Testis (tissue), 3 donors: ENCODE measurements around the gene MTF1. TPM values are rescaled to one million over a fixed set of nuclear protein-coding genes. Genes with fewer than 3 reads are reported as not detected.

Experiments
- DNase-seq: peaks from one replicate; pipeline ENCODE4 v3.0.0-alpha.2; 2019
- H3K27ac ChIP-seq, 2 donors: fragments of 200-600 bp; sonication (generic); one replicate each; pipeline ENCODE4 v1.5.1; 2019
- H3K27me3 ChIP-seq: fragments of 200-600 bp; sonication (generic); one replicate; pipeline ENCODE4 v1.5.1; 2019
- H3K36me3 ChIP-seq: fragments of 200-600 bp; sonication (generic); one replicate; pipeline ENCODE4 v1.5.1; 2017; ENCODE audit warnings: low read depth; ENCODE audit errors: missing control alignments
- H3K4me1 ChIP-seq: fragments of 200-600 bp; sonication (generic); one replicate; pipeline ENCODE4 v1.5.1; 2019
- H3K4me3 ChIP-seq, 2 donors: fragments of 200-600 bp; sonication (generic); one replicate each; pipeline ENCODE4 v1.5.1; 2017 to 2019
- H3K9me3 ChIP-seq: fragments of 200-600 bp; sonication (generic); one replicate; pipeline ENCODE4 v1.5.1; 2017
- POLR2A ChIP-seq: fragments of 450-650 bp; IDR thresholded peaks from one replicate; pipeline ENCODE4 v1.6.1; 2017; ENCODE audit warnings: antibody characterized with exemption, mild to moderate bottlenecking, moderate library complexity
- WGBS, 2 donors: methylation state at CpG; one replicate each; pipeline ENCODE4 v1.1.5; 2018; 5-methylcytosine and 5-hydroxymethylcytosine counted together
- intact Hi-C: fragments of 100-400 bp; cut with DNase I; formaldehyde crosslinking; loops from one replicate; pipeline ENCODE4 v1.15.1; 2023; ENCODE audit warnings: low total_unique reads
- polyA plus RNA-seq: library from polyadenylated mRNA; stranded (reverse); fragments of 350-450 nt; fragmentation: Illumina TruSeq; extraction: RNeasy Lipid Tissue Mini Kit (QIAGEN cat#74804); gene quantifications from one replicate; pipeline ENCODE4 v1.2.3, GENCODE V29; 2014; ENCODE audit warnings: low read depth, low replicate concordance; ENCODE audit not compliant: insufficient read depth
- total RNA-seq, 2 donors: library from RNA; depleted of rRNA; stranded (reverse); fragments of >200 nt; gene quantifications; one replicate each; pipeline ENCODE4 v1.2.3, GENCODE V29; 2016
- TF ChIP-seq, protein P1 (sequence below), 3 experiments: fragments of 450-650 bp in 2 of 3; fragments of 200-600 bp in 1 of 3; sonication (generic) in 1 of 3; IDR thresholded peaks; one replicate each; pipeline ENCODE4 v1.5.1; 2016 to 2019; ENCODE audit warnings: antibody characterized with exemption in 3 of 3, mild to moderate bottlenecking in 2 of 3, moderate library complexity in 1 of 3

MTF1 gene
- total and polyA plus RNA-seq, 3 donors from 2014 or later: 12.8 to 35.9 (median 16.8) TPM

GRCh38 chr1:37825506-37825905, 33.9 kb downstream of the MTF1 start:
- Histone ChIP-seq H3K36me3 (no peaks in the 10 kb centered on the region), H3K27me3 (no peaks in the 10 kb centered on the region), H3K4me1 (no peaks in the 10 kb centered on the region), H3K27ac (no peak overlapping the region), H3K4me3 (no peak overlapping the region), H3K9me3 (no peaks in the 10 kb centered on the region)
- 74 to 88% methylated on average over 2 of the region's 2 CpGs for WGBS, 2 donors
- no peak for DNase-seq
- no peak for TF ChIP-seq POLR2A
- TF ChIP-seq, protein P1, sequence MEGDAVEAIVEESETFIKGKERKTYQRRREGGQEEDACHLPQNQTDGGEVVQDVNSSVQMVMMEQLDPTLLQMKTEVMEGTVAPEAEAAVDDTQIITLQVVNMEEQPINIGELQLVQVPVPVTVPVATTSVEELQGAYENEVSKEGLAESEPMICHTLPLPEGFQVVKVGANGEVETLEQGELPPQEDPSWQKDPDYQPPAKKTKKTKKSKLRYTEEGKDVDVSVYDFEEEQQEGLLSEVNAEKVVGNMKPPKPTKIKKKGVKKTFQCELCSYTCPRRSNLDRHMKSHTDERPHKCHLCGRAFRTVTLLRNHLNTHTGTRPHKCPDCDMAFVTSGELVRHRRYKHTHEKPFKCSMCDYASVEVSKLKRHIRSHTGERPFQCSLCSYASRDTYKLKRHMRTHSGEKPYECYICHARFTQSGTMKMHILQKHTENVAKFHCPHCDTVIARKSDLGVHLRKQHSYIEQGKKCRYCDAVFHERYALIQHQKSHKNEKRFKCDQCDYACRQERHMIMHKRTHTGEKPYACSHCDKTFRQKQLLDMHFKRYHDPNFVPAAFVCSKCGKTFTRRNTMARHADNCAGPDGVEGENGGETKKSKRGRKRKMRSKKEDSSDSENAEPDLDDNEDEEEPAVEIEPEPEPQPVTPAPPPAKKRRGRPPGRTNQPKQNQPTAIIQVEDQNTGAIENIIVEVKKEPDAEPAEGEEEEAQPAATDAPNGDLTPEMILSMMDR (IDR thresholded peaks at IDR 0.05): no peak
- intact Hi-C loops: no loop called here

DNA sequence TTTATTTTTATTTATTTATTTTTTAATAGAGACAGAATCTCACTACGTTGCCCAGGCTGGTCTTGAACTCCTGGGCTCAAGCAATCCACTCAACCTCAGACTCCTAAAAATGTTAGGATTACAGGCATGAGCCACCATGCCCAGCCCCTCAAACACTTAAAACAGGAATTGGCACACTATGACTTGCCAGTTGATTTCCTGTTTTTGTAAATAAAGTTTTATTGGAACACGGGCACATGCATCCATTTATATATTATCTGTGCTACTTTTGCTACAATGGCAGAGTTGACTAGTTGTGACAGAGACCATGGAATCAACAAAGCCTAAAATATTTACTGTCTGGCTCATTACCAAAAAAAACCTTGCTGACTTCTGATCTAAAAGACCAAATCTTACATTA, 35.4 kb downstream of the MTF1 start:
- Histone ChIP-seq H3K9me3 (no peaks in the 10 kb centered on the region), H3K4me1 (no peaks in the 10 kb centered on the region), H3K36me3 (no peaks in the 10 kb centered on the region), H3K27me3 (no peaks in the 10 kb centered on the region), H3K4me3 (no peak overlapping the region), H3K27ac (no peak overlapping the region)
- no peak for DNase-seq
- intact Hi-C loops: no loop called here
- 94 to 96% methylated on average over 2 of the region's 2 CpGs for WGBS, 2 donors
- no peak for TF ChIP-seq POLR2A
- TF ChIP-seq, protein P1 (IDR thresholded peaks at IDR 0.05): no peak

DNA sequence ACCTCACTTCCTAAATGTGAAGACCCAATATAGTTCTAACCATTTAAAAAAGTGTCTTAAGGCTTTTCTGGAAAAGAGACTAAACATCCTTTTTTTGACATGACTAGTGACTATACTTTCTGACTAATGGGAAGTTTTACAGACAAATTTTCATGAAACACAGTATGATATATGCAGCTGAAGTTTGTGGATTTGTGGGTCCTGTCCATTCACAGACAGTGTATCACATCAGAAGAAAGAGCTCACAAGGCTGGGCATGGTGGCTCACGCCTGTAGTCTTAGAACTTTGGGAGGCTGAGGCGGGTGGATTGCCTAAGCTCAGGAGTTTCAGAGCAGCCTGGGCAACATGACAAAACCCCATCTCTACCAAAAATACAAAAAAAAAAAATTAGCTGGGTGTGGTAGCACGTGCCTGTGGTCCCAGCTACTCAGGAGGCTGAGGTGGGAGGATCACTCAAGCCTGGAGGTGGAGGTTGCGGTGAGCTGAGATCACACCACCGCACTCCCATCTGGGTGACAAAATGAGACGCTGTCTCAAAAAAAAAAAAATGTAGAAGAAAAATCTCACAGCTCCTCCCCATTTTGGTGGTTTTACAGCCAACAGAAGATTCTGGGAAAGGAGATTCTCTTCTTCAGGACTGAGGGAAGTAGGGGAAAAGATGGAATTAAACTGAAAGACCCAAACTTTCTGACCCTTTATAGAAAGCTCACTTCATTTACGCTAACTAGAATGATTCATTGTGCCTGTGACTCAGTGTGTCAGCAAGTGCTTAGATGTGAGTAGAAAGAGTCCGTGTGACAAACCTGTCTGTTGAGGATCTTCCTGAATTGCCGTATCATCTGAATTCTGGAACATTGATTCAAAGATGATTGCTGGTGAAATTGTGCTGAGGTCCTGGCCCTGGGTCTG, 36.2 kb downstream of the MTF1 start:
- intact Hi-C loops: no loop called here
- 87 to 95% methylated on average over 9 of the region's 9 CpGs for WGBS, 2 donors
- H3K36me3 ChIP-seq: no peaks in the 10 kb centered on the region
- H3K9me3 ChIP-seq: no peaks in the 10 kb centered on the region
- no peak for TF ChIP-seq POLR2A
- TF ChIP-seq, protein P1 (IDR thresholded peaks at IDR 0.05): no peak
- no peak overlapping the region for H3K4me3 ChIP-seq
- no peak for DNase-seq
- H3K4me1 ChIP-seq: no peaks in the 10 kb centered on the region
- no peaks in the 10 kb centered on the region for H3K27me3 ChIP-seq
- H3K27ac ChIP-seq: no peak overlapping the region

DNA sequence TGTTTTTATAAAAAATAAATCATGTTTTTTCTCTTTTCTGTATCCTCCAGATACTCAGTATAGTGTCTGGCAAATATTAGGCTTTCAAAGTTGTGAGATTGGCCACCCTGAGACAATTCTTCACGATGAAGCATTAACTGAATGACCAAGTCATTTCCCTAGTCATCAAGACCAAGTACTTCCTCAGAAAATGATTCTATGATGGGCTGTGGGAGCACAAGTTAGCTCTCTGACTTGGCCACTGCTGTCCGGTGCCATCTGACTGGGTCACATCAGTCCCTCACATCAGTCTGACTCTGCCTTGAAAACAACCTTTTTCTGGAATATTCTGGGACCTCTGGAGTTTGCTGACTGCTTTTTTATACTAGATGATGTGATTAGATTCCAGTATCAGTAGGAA, 37.9 kb downstream of the MTF1 start:
- intact Hi-C loops: no loop called here
- no peak overlapping the region for H3K27ac ChIP-seq
- WGBS, 2 donors: 92 to 93% methylated on average over 2 of the region's 2 CpGs
- H3K4me1 ChIP-seq: peaks cover 5% of the 10 kb centered on the region
- no peaks in the 10 kb centered on the region for H3K27me3 ChIP-seq
- no peak for DNase-seq
- no peak for TF ChIP-seq POLR2A
- TF ChIP-seq, protein P1 (IDR thresholded peaks at IDR 0.05): no peak
- H3K4me3 ChIP-seq: no peak overlapping the region
- H3K36me3 ChIP-seq: no peaks in the 10 kb centered on the region
- H3K9me3 ChIP-seq: no peaks in the 10 kb centered on the region
